Fibroblast of the conjunctiva (primary cell): ENCODE data around the gene TCEAL1.
"Not testable (repeated sequence)": the region's sequence is repeated elsewhere in the genome, so short reads cannot be mapped to it uniquely, and the experiment has no call there.

Source experiments
- DNase-seq: peaks from one replicate; pipeline ENCODE4 v3.0.0-alpha.2; 2010; ENCODE audit warnings: low read depth

Gene TCEAL1

DNA sequence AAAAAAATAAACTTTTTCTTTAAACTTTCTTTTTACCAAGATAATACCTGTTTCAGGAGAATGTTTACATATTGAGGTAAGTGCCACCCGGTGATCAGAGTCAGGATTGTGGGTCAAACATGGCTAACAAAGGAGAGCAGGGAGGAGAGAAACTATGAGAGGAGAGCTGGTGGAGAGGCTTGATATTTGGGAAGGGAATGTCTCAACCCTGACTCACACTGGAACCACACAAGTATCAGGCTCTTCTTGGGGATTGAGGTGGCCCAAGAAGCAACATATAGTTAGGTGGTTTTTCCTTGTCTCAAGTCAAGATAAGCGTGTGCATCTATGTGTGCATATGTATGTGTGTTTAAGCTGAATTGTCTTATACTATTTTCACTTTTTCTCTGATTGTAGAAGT is 6.7 kb downstream of the TCEAL1 start:
- DNase-seq: no peak

DNA sequence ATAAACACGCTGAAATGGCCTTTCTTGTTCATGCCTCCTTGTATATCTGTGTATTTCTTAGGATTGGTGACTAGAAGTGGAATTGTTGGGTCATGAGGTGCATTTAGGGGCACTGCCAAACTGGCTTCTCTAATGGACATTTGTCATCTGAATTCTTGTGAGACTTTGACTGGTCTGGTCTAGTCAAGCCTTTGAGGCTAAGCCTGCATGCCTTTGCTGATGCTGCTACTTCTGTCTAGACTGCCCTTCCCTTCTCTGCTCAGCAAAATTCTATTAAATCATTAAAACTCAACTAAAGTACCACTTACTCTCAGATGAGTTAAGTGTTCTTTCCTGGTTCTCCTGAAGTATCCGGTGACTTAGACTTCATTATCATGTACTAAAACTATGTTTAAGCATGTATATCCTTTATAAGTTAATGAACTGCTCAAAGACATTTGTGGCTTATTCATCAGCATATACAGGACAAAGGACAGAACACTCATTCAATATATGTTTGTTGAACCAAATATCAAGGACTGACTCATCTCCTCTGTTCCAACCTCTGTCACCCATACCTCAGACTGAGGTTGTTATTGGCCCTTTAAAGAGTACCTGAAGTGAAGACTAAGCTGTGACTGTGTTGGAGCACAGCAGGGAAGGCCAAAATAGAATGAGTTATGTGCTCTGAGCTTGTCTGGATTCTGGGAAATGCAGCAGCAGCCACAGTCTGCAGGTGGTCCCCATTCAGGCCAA is 9.0 kb downstream of the TCEAL1 start:
- no peak for DNase-seq

DNA sequence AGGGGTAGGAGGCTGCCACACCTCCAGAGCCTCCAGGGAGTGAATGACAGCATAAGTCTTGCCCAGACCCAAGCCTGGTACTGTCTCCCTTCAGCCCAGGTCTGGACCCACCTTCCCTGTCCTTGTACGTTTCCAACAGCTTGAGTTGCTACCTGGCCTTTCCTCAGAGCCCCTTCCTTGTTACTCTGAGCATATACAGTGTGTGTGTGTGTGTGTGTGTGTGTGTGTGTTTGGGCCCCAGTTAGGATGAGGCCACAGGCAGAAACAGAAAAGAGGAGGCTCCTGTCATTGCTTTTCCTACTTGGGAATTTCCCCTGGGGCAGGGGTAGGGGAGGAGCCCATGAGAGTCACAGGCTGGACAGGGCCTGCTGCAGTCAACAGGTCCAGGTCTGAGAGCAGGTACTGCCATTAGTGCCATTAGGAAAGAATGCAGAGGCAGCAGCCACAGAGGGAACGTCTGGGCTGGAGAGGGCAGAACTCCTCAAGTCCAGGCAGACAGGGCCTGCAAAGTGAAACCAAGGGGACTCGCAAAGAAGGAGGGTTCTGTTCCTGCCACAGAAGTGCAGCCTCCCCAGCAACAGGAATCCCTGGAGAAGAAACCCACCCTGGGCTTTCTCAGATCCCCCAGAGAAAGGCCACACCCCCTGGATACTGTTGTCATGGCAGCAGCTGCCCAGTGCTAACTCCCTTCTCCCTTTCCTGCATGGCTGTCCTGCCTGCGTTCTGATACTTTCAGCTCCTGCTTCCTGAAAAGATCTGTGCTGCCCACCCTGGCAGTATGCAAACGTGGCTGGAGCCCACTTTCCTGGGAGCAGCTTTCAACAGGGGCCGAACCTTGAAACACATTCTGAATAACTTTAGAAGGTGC is 9.9 kb downstream of the TCEAL1 start:
- not testable (repeated sequence) for DNase-seq

DNA sequence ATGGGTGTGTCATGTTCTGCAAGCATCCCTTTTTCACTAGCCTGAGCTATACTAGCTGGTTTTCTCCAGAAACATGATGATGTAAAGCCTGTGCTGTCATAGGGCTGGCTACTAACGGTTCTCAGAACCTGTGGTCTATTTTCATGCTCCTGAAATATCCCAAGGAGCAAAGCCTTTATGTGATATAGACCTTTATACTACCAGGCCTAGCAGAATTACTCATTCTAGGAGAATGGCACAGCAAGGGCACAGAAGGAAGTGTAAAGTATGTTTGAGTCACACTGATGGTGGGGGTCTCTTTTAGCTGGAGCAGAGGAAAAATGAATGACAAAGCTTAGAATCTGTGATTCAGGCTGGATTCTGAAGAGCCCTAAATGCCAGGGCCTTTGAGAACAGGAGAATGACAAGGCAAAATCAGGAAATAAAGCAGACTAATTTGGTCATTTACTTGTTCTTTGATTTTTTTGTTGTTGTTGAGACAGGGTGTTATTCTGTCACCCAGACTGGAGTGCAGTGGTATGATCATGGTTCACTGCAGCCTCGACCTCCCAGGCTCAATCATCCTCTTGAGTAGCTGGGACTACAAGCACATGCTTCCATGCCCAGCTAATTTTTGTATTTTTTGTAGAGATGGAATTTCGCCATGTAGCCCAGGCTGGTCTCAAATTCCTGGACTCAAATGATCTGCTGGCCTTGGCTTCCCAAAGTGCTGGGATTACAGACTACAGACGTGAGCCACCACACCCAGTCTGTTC is 11.8 kb downstream of the TCEAL1 start:
- DNase-seq: no peak

DNA sequence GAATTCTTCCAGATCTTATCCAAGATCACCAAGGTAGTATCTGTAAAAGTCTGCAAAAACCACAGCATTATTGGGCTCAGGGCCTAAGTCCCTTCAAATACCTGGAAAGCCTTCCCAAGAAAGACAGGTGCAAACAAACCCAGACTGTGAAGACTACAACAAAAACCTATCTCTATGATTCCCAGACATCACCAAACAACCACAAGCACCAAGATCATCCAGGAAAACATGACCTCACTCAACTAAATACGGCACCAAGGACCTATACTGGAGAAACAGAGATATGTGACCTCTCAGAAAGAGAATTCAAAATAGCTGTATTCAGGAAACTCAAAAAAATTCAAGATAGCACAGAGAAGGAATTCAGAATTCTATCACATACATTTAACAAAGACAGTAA is 15.3 kb downstream of the TCEAL1 start:
- no peak for DNase-seq

DNA sequence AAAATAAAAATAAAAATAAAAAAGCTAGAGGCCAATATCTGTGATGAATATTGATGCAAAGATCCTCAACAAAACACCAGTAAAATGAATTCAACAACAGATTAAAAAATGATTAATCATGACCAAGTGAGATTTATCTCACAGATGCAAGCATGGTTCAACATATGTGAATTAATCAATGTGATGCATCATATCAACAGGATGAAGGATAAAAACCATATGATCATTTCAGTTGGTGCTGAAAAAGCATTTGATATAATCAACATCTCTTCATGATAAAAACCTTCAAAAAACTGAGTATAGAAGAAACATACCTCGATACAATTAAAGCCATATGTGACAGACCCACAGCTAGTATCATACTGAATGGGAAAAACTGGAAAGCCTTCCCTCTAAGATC is 18.9 kb downstream of the TCEAL1 start:
- no peak for DNase-seq

DNA sequence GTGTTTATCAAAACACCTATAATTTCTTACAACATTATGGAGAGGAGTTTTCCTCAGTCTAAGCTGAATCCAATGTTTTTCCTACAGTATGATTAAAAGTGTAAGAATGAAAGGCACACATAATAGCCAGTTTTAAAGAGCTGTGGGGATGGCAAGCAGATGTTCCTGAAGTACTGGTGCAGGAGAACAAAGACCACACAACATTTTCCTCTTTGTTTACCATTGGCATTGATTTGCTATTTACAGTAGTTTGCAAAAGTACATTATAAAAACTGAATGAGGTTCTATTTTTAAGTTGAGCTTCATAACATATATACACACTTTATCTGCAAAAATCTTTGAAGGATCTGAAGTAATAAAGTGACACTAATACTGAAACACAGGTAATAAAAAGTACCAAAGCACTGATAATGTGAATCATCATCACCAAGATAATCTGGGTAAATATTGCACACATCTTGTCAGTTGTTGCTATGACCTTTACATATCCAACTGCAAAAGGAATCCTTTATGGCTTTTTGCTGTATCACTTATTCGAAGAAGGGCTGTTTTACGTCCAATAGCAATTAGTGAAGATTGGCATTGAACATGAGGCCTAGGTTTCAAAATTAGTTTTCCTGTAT is 22.5 kb downstream of the TCEAL1 start:
- DNase-seq: no peak

DNA sequence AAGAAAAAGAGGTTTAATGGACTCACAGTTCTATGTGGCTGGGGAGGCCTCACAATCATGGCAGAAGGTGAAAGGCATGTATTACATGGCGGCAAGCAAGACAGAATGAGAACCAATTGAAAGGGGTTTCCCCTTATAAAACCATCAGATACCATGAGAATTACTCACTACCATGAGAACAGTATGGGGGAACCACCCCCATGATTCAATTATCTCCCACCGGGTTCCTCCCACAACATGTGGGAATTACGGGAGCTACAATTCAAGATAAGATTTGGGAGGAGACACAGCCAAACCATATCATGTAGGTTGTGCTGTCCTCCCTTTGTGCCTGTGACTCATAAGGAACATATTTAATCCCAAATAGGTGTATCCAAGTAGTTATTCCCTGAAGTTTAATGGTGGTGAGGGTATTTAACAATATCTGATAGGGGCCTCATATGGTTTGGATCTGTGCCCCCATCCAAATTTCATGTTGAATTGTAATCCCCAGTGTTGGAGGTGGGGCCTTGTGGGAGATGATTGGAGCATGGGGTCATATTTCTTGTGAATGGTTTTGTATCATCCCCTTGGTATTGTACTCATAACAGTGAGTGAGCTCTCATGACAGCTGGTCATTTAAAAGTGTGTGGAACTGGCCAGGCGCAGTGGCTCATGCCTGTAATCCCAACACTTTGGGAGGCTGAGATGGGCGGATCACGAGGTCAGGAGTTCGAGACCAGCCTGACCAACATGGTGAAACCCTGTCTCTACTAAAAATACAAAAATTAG is 26.6 kb downstream of the TCEAL1 start:
- DNase-seq: not testable (repeated sequence)

DNA sequence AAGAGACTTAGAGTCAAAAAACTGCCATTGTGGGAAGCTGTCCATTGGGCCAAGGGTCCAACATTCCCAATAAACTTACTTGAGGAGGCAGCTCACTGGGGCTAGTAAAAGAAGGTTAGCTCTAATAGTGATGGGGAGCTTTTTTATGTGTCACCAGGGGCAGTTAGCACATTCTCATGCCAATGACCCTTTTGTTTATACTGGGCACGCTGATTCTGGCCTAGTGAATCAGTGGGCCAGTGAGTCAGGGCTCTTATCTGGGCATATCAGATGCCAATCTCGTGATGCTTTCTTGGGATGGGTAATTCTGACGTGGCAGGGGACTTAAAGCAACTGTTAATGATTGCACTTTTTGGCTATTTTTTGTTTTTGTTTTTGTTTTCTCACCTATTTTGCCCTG is 27.8 kb downstream of the TCEAL1 start:
- no peak for DNase-seq

DNA sequence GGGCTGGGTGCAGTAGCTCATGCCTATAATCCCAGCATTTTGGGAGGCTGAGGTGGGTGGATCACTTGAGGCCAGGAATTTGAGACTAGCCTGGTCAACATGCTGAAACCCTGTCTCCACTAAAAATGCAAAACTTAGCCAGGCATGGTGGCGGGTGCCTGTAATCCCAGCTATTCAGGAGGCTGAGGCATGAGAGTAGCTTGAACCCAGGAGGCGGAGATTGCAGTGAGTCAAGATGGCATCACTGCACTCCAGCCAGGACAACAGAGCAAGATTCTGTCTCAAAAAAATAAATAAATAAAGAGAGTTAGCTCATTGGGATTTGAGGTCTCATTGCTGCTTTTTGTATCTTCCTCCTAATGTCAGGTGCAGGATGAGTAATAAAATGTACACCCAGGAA is 28.3 kb downstream of the TCEAL1 start:
- not testable (repeated sequence) for DNase-seq

DNA sequence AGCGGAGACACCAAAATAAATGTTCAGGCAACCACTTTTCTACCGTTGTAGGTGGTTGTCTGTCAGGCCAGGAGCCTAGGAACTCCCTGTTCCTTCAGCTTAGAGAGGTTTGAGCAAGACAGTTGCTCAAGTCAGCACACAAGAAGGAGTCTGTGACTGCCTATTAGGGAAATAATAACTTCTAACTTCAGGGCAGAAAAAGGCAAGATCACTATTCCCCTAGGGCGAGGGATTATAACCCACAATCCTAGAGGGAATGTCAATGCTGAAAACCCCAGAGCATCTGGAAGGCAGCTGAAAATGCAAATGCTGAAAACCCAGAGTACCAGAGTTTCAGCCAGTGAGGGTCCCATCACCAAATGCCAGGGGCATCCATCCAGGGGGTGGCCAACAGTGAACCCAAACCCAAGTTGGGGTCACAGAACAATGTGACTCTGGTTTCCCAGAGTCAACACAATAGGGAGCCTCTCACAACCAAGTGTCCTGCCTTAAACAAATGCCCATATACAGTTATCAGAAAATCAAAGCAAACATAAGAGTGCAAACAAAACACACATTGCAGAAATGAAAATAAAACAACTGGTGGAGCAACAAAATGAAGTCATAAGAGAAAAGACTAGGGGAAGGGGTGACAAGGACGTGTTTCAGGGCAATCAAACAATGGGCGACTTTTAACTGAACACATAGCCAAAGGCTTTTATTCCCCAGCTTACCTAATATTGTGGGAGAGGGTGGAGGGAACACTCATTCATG is 30.1 kb downstream of the TCEAL1 start:
- DNase-seq: no peak

DNA sequence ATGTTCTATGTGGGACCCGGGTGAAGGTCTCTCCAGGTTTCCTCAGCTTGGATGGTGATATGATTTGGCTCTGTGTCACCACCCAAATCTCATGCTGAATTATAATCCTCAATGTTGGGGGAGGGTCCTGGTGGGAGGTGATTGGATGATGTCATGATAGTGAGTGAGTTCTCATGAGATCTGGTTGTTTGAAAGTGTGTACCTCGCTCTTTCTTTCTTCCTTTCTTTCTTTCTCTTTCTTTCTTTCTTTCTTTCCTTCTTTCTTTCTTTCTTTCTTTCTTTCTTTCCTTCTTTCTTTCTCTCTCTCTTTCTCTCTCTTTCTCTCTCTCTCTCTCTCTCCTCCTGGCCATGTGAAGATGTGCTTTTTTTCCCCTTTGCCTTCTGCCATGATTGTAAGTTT is 30.7 kb downstream of the TCEAL1 start:
- not testable (repeated sequence) for DNase-seq

DNA sequence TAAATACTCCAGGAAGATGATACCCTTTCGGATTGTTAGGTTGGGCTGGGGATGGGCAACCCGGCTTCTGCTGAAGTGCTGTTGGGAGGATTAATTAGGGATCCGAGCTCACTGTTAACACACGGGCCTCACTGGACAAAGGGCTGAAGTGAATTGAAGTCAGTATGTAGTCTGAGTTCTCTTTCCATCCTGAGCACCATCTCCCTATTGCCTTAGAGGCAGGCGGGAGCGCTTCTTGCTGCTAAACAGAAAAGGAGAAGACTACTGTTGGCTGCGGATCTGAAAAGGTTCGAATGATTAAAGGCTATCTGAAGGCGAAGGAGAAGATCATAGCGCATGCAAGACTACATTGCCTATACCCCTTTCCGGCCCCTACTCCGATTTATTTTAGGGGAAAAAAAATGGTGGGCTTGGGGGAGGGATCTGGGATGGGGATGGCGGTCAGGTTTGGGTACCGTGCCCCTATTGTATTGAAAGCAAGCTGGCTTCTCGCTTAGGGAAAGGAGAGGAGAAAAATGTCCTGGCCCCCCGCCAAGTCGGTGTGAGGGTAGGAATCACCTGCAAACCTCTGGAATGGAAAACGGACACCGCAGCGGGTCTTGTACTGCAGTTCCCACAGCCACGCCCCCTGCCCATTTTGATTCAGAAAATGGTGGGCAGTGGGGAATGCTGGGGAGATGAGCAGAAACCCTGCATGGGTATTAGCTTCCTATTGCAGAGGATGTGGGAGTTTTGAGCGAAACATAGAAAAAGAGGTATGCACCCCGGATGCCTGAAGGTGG is 35.4 kb downstream of the TCEAL1 start:
- no peak for DNase-seq

DNA sequence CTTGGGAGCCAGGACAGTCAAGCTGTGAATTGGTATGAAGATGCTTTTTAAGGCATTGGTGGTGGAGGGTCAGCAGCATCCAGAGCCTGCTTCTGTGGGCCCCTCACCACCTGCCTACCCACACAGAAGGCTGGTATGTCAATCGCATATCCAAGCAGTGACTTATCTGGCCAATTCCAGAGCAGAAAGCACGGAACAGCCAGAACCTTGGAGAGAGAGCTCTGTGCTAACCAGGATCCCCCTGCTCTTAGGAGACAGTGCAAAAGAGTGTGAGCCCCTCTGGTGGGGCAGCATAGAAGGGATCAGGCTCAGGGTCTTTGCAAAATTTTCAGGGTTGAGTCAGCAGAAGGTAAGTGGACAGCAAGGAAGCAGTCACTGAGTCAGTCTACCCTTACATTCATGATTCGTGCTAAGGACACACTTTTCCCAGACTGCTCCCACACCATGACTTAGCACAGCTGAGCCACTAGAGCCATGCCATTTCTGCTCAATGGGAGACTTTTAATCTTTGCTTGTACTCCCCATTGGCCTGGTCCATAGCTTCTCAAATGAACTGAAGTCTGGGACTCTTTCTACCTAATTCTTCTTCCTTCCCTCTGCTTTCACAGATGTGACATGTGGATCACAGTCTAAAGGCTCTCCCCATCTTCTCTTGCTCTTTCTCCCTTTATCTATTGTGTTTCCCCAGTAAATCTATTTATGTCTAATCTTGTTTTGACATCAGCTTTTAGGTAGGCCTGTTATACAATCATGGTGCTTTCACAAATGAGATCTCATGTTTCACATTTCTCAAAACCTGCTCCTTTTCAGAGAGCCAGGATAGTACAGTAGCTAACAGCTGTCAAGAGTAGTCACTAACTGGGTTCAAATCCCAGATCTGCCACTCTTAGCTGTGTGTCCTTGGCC is 37.7 kb downstream of the TCEAL1 start:
- no peak for DNase-seq

DNA sequence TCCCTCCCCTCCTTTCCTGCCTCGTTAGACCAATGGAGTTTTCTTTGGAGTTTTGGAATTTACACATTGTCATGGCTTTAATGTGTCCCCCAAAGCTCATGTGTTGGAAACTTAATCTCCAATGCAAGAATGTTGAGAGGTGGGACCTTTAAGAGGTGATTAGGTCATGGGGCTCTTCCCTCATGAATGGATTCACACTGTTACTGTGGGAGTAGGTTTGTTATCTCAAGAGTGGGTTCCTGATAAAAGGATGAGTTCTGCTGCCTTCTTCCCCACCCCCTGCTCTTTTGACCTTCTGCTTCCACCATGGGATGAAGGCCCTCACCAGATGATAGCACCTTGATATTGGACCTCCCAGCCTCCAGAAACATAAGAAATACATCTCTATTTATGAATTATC is 41.0 kb downstream of the TCEAL1 start:
- DNase-seq: no peak

DNA sequence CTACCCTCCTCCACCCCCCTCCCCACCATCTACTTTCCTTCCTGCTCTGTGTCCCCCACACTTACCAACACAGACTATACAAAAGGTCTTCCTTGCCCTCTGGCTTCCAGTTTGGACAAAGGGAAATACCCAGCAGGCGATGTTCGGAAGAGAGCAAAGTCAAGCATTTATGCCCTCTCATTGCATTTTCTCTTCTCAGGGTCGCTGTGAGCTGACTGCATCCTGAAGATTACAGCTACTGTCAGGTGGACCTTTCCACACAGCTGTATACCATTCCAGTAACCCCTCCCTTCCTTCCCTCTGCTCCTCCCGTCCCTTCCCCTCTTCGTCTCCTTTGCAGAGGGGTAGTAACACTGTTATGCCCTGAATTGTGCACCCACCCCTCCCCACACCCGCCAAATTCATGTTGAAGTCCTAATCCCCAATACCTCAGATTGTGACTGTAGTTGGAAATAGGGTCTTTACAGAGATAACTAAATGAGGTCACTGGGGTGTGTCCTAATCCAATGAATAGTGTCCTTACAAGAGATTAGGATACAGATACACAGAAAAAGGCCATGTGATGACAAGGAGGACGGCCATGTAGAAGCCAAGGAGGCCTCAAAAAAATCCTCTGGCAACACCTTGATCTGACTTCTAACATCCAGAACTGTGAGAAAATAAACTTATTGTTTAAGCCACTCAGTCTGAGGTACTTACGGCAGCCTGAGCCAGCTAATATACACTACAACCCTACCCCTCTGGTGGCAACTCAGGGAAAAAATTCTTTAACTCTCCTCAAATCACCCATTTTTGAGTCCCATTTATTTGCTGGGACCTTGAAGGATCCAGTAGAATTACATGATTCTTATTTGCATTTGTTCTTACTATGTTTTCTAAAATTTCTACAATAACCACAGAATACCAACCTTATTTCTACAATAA is 46.0 kb downstream of the TCEAL1 start:
- no peak for DNase-seq

DNA sequence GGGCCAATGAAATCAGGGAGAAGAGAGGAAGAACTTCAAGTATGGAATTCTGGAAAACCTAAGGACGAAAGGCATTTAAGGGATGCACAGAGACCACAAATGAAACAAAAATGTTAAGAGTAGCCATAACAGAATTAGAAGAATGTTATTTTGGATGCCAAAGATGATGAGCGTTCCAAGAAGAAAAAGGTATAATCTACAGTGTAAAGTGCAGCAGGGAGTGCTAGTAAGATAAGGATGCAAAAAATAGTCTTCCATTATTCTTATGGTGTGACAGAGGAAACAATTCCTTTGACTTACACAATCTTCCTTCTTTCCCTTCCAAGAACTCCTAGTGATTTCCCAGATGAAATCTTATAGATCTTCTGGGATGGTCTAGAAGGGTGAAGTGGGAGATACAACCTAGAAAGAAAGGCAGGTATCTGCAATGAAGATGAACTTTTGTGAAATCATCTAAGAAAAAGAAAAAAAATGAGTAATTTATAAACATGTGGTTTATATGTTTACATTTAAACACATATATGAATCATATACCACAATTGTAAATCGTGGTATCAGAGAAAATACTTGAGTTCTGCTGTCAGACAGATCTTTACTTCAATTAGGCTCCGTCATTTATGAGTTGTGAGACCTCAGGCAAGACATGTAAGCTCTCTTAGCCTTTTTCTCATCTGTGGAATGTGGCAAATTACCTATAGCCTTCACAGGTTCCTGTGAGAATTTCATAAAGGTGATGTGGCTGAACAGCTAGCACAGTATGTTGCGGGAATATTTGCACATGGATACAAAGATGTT is 49.6 kb downstream of the TCEAL1 start:
- DNase-seq: no peak
